ENCODE measurements around the gene SRGAP3.

SRGAP3 gene

GRCh38 chr3:8982509-8982908 lies 266.9 kb downstream of the SRGAP3 start:
- DNase-seq, result no peak

GRCh38 chr3:8981700-8982099 lies 267.7 kb downstream of the SRGAP3 start:
- DNase-seq, result no peak

- DNase-seq, result no peak
Measured at GRCh38 chr3:8981296-8981695, 268.1 kb downstream of the SRGAP3 start.

- DNase-seq, result no peak
Measured at GRCh38 chr3:8980756-8981257, 268.6 kb downstream of the SRGAP3 start.

GRCh38 chr3:8979262-8979661 lies 270.2 kb downstream of the SRGAP3 start:
- no peak for DNase-seq

- DNase-seq, result no peak
Measured at GRCh38 chr3:8978551-8978950, 270.9 kb downstream of the SRGAP3 start.

- no peak for DNase-seq
Measured at GRCh38 chr3:8976540-8977182, 272.8 kb downstream of the SRGAP3 start.

GRCh38 chr3:8975081-8976020 lies 274.1 kb downstream of the SRGAP3 start:
- DNase-seq, result no peak

GRCh38 chr3:8974458-8974857 lies 275.0 kb downstream of the SRGAP3 start:
- no peak for DNase-seq

- DNase-seq, result peak; percentile 45
Measured at GRCh38 chr3:8972639-8973038, 276.8 kb downstream of the SRGAP3 start.

- DNase-seq, result peak; percentile 31
Measured at GRCh38 chr3:8970971-8971589, 278.4 kb downstream of the SRGAP3 start.

- DNase-seq, result no peak
Measured at GRCh38 chr3:8969241-8969640, 280.2 kb downstream of the SRGAP3 start.

- DNase-seq, result no peak
Measured at GRCh38 chr3:8968375-8968882, 281.0 kb downstream of the SRGAP3 start.

GRCh38 chr3:8967553-8967952 lies 281.9 kb downstream of the SRGAP3 start:
- DNase-seq, result no peak

GRCh38 chr3:8966820-8967348 lies 282.6 kb downstream of the SRGAP3 start:
- DNase-seq, result no peak

GRCh38 chr3:8966150-8966819 lies 283.2 kb downstream of the SRGAP3 start:
- DNase-seq, result no peak

GRCh38 chr3:8964436-8965370 lies 284.7 kb downstream of the SRGAP3 start:
- peak; percentile 8 for DNase-seq

- peak; percentile 88 for DNase-seq
Measured at GRCh38 chr3:8963137-8963853, 286.2 kb downstream of the SRGAP3 start, which contains the start of gene RAD18. Gene RAD18 (minus strand): TSS chr3:8963472. CDS start chr3:8963385, 87 bp downstream.

GRCh38 chr3:8962226-8962861 lies 287.1 kb downstream of the SRGAP3 start:
- DNase-seq, result no peak

GRCh38 chr3:8959668-8960067 lies 289.8 kb downstream of the SRGAP3 start:
- DNase-seq, result no peak
